CD4-positive, alpha-beta T cell treated with Interleukin-4 for 1 hour (primary cell): ENCODE measurements around the gene IL1A.

Experiments
- DNase-seq, 2 donors: peaks; one replicate each; pipeline ENCODE4 v3.0.0-alpha.2; 2020 to 2022

Gene IL1A

DNA sequence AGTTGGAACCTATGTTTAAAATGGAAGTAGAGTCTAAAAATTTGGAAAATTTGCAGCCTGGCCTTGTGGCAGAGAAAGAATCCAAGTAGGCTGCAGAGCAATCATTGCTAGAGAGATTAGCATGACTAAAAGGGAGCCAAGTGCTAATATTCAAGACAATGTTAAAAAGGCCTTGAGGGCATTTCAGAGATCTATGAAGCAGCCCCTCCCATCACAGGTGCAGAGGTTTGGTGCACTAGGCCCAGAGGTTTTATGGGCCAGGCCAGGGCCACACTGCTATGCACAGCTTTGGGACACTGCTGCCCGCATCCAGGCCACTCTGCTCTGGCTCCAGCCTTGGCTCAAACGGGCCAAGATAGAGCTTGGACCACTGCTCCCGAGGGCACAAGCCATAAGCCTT is 6.7 kb upstream of the IL1A start:
- no peak for DNase-seq

DNA sequence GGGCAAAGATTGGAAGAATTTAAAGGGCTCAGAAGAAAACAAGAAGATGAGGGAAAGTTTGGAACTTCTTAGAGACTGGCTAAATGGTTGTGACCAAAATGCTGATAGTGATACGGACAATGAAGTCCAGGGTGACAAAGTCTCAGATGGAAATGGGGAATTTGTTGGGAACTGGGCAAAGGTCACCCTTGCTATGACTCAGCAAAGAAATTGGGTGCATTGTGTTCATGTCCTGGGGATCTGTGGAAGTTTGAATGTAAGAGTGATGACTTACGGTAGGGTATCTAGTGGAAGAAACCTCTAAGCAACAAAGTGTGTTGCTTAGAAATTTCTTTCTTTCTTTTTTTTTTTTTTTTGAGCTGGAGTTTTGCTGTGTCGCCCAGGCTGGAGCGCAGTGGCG is 6.0 kb upstream of the IL1A start:
- DNase-seq: no peak

DNA sequence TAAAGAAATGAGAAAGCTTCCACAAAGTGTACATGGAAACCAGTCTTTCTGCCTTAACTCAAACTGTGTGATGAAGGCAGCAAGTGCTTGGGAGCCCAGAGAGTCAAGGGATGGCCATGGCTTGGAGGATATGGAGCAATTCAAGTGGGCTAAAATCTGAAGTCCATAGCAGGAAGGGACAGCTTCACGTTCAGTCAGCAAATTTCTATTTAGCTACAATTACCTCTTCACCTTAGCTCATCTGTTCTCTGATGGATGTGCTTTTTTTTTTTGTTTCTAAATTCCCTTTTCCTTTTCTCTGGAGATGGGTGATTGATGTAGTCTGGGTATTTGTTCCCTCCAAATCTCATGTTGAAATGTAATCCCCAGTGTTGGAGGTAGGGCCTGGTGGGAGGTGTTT is 4.9 kb upstream of the IL1A start:
- no peak for DNase-seq

DNA sequence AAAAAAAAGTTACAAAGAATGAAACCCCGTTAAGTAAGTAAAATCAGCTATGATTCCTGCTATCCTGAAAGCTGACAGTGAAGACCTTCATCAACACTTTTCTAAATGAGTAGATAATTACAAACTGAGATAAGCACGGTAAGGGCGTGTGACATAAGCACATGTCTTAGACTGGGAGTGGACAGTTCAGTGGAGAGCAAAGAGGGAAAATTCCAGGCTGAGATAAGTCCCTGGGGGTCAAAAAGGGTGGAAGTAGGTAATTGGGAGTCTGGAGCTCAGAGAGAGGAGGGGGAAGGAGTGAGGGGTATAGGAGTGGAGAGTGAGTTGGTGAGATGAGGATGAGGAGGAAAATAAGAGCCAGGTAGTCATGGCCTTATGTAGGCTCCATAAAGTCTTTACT is 4.4 kb upstream of the IL1A start:
- DNase-seq: no peak

DNA sequence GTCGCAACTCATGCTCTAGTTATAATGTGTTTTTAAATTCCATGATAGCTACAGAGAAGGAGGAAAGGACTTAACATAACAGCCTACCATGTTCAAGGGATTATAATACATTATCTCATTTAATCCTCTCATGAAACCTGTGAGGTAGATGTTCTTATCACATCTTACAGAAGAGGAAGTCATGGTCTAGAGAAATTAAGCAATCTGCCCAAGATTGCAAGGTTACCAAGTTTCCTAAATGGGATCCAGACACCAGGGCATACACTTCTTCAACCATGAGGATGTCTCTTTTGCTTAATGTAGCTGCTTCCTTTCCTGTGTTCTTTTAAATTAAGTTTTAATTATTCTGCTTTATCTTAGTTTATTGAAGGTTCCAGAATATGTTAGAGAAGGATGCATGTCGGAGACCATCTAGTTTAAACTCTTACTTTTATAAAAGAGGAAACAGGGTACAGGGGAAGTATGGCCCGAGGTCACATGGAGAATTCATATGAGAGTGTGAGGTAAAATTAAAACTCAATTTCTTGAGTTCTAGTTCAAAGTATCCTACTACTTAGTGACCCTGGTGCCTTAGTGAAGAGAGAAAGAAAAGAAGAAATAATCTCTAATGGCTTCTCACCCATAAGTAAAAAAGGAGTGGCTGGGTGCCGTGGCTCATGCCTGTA is 3.6 kb upstream of the IL1A start:
- no peak for DNase-seq

DNA sequence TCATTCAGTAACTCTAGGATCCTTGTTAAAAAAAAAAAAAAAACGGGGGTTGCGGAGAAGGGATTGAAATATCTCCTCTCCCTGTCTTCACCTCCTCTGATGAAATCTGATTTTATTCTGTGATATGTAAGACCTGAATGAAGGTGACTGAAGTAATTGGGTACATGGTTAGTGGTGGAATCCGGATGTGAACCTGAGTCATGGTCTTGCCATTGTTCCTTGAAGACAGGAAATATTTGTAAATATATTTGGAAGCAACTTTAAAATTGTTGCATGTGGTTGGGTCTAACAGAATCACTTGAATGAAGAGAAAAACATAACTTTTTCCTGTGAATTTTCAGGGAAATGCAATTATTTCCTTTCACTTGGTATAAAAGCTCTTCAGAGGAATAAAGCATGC is 3.0 kb upstream of the IL1A start:
- no peak for DNase-seq

DNA sequence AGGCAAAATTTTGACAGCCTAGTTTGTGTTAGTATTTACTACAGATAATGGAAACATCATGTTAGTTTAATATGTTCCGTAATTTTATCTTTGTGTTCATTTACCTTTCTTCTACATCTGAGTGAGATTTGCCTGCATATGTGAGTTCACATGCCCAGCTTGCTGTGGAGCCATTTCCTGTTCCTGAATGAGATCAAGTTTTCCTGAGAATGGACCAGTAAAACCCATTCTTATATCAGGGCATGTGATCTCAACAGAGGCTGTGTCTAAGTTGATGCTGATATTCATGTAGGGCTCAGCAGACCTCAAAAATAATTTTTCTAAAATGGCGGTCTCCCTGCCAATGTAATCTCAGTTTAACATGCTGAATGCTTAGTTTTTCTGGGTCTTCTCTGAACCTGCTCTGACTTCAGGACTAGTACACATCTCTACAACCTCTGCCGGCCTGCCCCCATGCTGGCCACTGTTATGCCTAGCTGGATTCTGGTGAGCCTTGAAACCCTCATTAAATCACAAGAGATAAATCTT is 1.0 kb downstream of the IL1A start:
- no peak for DNase-seq

DNA sequence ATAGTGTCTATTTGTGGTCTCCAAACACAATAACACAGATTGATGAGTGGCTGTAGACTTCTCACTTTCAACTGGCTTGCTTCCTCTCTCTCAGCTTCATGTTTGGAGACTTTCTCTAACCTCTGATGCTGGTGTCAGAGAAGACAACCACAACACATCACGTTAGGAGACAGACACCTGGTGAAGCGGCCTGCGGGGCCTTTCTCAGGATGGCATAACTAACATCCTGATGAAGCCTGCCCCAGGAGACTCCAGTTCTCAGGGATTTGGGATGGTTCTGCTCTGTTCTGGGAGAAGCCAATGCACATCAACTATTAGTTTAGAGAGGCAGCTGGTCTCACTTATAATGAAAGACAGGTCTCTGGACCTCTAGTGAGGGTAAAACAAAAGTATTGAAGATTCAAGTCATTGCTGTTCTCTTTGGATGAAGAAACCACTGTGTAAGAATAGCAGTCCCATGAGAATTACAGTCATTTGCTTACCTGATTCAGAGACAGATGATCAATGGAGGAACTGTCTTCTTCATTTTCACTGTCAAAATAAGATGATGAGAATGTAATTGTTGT is 2.0 kb downstream of the IL1A start:
- no peak for DNase-seq

DNA sequence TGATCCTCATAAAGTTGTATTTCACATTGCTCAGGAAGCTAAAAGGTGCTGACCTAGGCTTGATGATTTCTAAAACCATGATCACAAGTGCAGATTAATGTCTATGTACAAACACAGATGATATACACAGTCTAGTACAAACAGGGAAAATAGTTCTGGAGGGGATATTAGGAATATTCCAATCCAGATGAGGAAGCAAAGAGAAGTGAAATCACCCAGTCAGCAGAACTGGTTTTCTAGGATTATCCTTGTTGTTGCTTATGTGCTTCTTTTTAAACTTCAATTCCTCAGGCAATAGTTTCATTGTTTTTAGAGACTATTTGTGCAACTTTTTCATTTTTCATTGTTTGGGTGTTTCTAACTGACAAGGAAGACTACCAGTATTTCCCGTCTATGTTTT is 4.7 kb downstream of the IL1A start:
- DNase-seq: no peak

DNA sequence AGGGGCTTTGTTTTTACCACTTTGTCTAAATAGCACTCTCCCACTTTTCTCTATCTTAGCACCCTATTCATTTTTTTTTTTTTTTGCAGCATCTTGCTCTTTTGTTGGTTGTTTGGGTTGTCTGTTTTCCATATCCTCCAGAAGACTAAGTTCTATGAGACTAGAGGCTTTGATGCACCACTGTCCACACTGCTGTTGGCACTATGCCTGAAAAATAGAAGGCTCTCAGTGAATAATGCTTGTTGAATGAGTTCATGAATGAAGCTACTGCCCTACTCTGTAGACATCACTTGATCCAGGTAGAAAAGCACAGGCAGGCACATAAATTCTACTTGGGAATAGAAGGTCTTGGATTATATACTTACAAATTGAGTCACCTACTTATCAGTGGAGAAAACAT is 7.3 kb downstream of the IL1A start:
- DNase-seq: no peak

DNA sequence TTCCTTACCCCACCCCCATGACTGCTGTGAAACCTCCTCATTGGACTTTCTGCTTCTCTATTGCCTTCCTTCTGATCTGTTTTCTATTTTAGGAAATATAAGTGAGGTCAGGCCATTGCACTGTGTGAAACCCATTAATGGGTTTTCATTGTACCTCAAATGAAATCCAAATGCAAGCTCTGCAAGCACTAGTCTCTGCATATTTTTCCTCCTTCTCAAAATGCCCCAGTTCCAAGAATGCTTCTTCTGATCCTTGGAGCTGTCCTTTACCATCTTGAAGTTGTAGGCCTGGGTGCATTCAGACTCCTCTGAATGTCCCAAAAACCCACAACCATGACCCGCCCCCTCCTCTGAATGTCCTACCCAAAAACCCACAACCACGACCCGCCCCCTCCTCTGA is 8.2 kb downstream of the IL1A start:
- DNase-seq: no peak

DNA sequence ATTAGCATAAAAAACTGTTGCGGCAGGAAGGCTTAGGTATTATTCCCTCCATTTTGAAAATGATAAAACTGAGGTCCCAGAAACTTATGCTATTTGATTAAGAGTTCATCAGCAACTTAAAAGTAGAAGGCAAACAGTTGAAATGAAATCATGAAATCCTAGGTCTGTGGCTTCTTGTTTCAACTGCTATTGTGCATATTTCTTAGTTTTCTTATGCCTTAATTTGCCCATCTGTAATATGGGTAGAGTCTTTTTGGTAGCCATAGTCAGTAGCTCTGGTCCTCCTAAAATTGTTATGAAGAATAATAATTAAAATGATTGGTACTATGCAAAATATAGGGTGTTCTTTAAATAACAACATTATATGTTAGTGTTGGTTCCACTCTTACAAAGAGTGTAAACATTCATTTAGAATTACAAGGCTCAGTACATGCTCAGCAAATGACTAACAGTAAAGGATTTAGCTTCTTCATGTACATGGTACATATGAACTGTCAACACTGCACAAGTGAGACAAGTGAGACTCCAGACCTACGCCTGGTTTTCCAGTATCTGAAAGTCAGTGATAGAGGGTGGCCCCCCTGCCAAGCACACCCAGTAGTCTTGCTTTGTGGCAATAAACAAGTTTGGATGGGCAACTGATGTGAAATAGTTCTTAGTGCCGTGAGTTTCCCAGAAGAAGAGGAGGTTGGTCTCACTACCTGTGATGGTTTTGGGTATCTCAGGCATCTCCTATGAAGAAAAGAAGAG is 9.6 kb downstream of the IL1A start:
- no peak for DNase-seq

DNA sequence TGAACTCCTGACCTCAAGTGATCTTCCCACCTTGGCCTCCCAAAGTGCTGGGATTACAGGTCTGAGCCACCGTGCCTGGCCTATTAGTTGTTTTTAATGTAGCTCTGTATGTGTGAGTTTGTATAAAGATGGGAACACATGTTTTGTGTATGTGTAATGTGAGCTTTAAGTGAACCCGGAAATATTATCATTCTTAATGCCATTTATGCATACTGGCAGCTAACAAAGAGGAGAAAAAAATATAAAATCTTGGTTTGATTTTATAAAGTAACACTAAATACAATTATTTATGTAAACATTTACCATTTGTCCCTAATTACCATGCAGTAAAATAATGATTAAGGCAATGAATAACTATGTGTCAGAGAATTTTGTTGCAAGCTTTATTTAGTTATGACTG is 10.7 kb downstream of the IL1A start:
- no peak for DNase-seq

DNA sequence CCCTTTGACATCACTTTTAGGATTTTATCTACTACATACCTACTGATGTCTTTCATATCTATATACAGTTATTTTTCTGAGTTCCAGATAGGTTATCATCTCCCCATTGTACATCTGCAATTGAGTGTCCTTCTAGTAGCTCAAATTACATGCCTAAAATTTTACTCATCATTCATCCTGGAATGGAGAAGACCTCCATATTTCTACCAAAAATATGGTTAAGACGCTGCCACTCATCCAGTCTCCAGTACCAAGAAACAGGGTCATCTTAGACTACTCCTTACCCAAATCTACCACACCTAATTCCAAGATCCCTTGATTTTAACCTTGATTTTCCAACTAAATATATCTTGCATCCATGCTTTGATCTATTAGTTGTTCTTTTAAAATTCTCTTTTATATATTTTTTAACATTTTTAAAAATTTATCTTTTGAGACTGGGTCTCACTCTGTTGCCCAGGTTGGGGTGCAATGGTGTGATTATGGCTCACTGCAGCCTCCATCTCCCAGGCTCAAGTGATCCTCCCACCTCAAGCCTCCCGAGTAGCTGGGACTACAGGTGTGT is 11.3 kb downstream of the IL1A start:
- no peak for DNase-seq

DNA sequence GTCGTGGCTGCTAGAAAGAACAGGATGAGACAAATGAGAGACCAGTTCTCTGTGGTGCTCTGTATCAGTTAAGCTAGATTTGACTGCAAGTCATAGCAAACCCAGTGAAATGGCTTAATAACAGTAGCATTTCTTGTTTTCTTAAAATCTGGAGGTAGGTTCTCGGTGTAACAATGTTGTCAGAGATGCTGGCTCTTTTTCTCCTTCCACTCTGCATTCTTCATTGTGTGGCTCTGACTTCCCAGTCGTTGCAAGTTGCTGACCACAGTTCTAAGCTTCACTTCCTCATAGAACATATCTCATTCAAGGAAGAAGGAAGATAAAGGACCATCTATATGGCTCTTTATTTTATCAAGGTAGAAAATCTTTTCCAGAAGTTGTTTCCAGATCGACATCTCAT is 12.0 kb downstream of the IL1A start:
- DNase-seq: no peak

DNA sequence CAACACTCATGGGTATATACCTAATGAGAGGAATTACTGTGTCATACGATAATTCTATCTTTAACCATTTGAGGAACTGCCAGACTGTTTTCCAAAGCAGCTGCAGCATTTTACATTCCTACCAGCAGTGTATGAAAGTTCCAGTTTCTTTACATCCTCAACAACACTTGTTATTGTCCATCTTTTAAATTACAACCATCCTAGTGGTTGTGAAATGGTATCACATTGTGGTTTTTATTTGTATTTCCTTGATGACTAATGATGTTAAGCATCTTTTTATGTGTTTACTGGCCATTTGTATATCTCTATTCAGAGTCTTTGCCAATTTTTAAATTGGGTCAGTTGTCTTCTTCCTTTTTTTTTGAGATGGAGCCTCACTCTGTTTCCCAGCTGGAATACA is 15.9 kb downstream of the IL1A start:
- no peak for DNase-seq

DNA sequence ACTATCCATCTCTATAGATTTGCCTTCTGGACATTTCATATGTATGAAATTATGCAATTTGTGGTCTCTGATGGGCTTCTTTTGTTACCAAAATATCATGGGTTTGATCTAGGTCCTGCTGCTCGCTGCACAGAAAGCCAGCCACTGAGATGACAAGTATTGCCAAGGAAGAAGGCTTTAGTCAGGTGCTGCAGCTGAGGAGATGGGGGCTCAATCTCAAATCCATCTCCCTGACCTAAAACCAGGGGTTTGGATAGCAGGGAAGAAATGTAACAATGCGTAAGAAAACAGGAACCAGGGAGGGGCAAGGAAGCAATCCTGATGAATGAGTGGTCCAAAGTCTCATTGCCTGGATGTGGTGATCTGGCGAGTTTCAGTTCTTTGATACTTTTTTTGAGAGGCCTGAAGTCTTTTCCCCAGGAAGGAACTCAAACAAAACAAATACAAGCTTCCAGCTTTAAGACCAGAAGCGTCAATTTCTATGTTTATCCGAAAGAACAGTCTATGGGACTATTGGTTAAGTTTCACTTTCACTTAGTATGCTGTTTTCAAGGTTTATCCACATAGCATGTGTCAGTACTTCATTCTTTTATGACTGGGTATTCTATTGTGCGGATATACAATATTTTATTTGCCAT is 16.5 kb downstream of the IL1A start:
- DNase-seq: peak in 1 of 2 donors; percentile 40

DNA sequence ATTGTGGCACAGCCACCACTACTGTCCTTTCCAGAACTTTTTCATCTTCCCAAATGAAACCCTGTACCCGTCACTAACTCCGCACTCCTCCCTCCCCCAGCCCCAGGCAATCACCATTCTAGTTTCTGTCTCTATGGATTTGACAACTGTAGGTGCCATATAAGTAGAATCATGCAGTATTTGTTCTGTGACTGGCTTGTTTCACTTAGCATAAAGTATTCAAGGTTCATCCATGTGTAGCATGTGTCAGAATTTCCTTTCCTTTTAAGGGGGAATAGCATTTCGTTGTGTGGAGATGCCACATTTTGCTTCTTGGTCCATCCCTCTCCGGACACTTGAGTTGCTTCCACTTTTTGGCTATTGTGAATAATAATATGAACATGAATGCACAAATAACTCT is 19.0 kb downstream of the IL1A start:
- no peak for DNase-seq

DNA sequence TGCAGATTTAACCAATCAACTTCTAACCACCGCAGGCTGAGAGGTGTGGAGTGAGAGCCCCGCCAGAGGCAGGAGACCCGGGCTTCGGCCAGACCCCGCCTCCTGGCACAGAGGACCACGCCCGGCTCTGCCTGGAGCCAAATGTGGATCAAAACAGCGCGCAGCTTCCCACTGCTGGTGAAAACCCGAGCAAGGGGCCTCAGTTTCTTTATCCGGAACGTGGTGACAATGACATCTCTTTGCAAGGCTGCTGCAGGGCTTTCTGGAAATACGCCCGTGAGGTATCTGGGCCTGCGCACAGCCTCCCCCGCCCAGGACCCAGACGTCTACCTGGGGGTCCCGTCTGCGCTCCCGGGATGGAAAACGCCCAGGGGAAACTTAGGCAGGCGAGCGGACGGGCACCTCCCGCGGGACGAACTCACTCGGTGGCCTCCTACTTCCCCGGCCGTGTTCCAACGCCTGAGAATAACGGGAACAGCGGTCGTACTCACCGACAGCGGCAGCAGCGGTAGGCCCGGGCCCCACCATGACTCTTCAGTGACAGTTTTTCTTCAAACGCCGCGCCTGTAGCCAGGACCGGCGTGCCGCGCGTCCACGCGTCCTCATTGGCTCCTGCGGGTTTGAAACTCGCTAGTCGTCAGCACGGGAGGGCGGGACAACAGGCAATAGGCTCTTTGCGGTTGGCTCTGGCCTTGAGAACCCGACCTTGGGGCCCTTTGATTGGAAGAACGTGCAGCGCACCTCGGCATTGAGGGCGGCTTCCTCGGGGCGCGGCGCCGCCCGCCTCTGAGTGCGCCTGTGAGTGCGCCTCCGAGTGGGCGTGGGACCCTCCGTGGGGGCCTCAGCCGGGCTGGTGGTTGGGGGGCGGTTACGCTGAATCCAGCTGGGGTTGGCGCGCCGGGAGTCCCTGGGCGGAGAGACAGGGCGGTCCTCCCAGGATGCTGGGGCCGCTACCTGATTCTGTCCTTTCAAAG is 19.9 kb downstream of the IL1A start, which contains the start of gene CKAP2L:
CKAP2L (minus strand) TSS at position 539 of the 974 bp plus-strand sequence; CDS start at position 528, 11 bp downstream.
- DNase-seq: peak; percentile 96

DNA sequence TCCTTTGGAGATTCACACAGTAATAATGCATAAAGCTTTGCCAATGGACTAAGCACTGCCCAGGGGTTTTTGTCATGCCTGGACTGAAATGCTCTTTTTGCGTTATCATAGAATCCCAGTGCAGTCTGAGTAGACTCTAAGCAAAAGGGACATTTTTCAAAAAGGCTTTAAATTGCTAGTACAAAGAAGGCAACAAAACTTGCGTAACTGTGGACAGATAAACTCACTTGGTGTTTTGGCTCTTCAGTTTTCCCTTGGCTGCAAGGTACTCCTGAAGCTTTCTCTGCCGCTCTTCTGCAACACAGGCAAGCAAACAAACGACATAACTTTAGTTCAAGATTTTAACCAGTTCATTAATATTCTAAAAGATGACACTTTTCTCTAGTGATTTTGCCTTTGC is 22.0 kb downstream of the IL1A start:
- DNase-seq: no peak

DNA sequence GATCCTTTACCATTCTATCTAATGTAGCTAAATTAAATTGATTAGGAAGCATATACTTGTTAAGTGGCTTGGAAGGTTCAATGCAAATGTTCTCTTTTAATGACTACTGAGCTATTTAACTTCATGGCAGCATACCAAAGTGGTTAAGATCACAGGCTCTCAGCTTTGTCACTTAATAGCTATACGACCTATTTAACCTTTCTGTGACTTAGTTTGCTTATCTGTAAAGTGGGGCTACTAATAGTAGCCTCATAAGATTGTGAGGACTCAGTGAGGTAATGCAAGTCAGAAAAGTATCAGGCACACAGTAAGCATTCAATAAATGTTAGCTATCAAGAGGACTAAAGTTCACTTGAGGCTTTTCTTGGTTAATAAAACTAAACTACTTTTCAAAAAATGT is 24.1 kb downstream of the IL1A start:
- DNase-seq: no peak

DNA sequence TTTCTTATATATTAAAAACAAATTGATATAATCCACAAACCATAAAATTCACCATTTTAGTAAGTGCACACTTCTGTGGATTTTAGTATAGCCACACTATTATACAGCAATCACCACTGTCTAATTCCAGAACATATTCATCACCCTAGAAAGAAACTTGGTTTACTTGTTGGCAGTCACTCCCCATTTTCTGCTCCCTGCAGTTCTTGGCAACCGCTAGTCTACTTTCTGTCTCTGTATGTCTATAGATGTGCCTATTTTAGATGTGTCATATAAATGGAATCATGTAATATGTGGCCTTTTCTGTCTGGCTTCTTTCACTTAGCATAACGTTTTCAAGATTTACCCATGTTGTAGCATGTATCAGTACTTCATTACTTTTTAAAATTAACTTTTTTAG is 25.6 kb downstream of the IL1A start:
- no peak for DNase-seq
